ENCODE results near the gene ADAMTS2.

ADAMTS2 gene

GRCh38 chr5:179361037-179361603, 15.9 kb upstream of the ADAMTS2 start:
- Mint-ChIP-seq H3K27ac (no peak overlapping the region), H3K4me3 (no peak overlapping the region)

GRCh38 chr5:179357031-179357430, 11.8 kb upstream of the ADAMTS2 start:
- no peak overlapping the region for H3K4me3 Mint-ChIP-seq
- no peaks in the 10 kb centered on the region for H3K9me3 Mint-ChIP-seq
- no peaks in the 10 kb centered on the region for H3K27me3 Mint-ChIP-seq (ENCODE audit: low read depth)
- H3K4me1 Mint-ChIP-seq (ENCODE audit: low read depth), result no peaks in the 10 kb centered on the region
- H3K27ac Mint-ChIP-seq, result no peak overlapping the region
- no peaks in the 10 kb centered on the region for H3K36me3 Mint-ChIP-seq (ENCODE audit: low read depth)

More at GRCh38 chr5:179361037-179361603, 15.9 kb upstream of the ADAMTS2 start:
- no peaks in the 10 kb centered on the region for H3K36me3 Mint-ChIP-seq (ENCODE audit: low read depth)
- no peaks in the 10 kb centered on the region for H3K4me1 Mint-ChIP-seq (ENCODE audit: low read depth)
- no peaks in the 10 kb centered on the region for H3K27me3 Mint-ChIP-seq (ENCODE audit: low read depth)
- H3K9me3 Mint-ChIP-seq, result peaks cover 3% of the 10 kb centered on the region

DNA sequence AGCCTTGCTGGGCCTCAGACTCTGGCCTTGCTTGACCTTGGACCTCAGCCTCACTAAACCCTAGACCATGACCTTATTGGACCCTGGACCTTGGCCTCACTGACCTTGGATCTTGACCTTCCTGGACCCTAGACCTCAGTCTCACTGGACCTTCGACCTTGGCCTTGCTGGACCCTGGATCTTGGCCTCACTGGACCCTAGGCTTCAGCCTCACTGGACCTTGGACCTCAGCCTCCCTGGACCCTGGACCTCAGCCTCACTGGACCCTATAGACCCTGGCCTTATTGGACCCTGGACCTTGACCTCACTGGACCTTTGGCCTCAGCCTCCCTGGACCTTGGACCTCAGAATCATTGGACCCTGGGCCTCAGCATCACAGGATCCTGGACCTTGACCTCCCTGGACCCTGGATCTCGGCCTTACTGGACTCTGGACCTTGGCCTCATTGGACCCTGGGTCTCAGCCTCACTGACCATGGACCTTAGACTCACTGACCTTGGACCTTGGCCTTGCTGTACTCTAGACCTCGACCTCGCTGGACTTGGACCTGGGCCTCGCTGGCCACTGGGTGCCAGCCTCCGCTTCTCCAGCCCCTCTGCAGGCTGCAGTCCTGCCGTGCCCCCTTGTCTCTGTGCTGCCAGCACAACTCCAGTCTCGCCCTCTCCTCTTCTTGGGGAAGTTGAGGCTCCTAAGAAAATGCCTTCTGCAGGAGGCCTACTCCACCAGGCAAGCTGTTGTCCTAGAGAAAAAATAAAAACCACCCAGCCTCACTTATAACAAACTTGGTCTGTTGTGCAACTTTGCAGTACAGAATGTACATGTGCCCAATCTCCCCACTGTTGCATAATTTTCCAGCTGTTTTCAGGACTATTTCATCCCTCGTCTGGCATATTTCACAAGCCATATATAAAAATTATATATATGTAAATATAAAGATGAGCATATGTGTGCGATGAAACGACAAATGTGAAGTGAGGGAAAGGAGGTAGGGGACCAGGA, 11.0 kb upstream of the ADAMTS2 start:
- no peak overlapping the region for H3K27ac Mint-ChIP-seq
- no peak overlapping the region for H3K4me3 Mint-ChIP-seq
- no peaks in the 10 kb centered on the region for H3K4me1 Mint-ChIP-seq (ENCODE audit: low read depth)
- H3K9me3 Mint-ChIP-seq, result no peaks in the 10 kb centered on the region
- no peaks in the 10 kb centered on the region for H3K27me3 Mint-ChIP-seq (ENCODE audit: low read depth)
- no peaks in the 10 kb centered on the region for H3K36me3 Mint-ChIP-seq (ENCODE audit: low read depth)

GRCh38 chr5:179354305-179354882, 9.1 kb upstream of the ADAMTS2 start:
- Mint-ChIP-seq H3K9me3 (no peaks in the 10 kb centered on the region), H3K4me3 (no peak overlapping the region), H3K4me1 (ENCODE audit: low read depth) (no peaks in the 10 kb centered on the region), H3K27me3 (ENCODE audit: low read depth) (no peaks in the 10 kb centered on the region), H3K36me3 (ENCODE audit: low read depth) (no peaks in the 10 kb centered on the region), H3K27ac (no peak overlapping the region)

DNA sequence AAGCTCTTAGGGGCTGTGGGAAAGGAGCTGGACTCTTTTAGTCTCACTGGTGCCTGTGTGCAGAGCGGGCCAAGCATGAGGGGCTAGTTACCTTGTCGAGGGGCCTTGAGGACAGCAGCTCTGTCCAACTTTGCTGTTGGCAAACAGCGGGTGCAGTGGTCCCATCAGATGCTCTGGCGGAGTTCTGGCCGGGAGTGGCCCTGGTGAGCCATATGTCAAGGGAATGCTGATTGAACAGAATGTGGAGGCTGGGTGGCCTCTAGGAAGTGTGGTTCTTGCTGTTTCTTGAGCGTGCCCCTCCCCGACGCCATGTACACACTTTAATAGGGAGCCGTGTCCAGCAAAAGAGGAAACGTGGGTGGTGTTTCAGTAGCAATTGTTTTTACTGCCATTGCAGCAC, 3.6 kb upstream of the ADAMTS2 start:
- Mint-ChIP-seq H3K27ac (no peak overlapping the region), H3K36me3 (ENCODE audit: low read depth) (no peaks in the 10 kb centered on the region), H3K9me3 (no peaks in the 10 kb centered on the region), H3K4me1 (ENCODE audit: low read depth) (no peaks in the 10 kb centered on the region), H3K27me3 (ENCODE audit: low read depth) (peaks cover 29% of the 10 kb centered on the region), H3K4me3 (no peak overlapping the region)

GRCh38 chr5:179348011-179348530, 2.8 kb upstream of the ADAMTS2 start:
- H3K4me3 Mint-ChIP-seq, result no peak overlapping the region
- peaks cover 34% of the 10 kb centered on the region for H3K27me3 Mint-ChIP-seq (ENCODE audit: low read depth)
- no peaks in the 10 kb centered on the region for H3K4me1 Mint-ChIP-seq (ENCODE audit: low read depth)
- H3K36me3 Mint-ChIP-seq (ENCODE audit: low read depth), result no peaks in the 10 kb centered on the region
- no peaks in the 10 kb centered on the region for H3K9me3 Mint-ChIP-seq
- no peak overlapping the region for H3K27ac Mint-ChIP-seq

- Mint-ChIP-seq H3K27ac (no peak overlapping the region), H3K27me3 (ENCODE audit: low read depth) (peaks cover 39% of the 10 kb centered on the region), H3K4me3 (no peak overlapping the region), H3K4me1 (ENCODE audit: low read depth) (no peaks in the 10 kb centered on the region), H3K36me3 (ENCODE audit: low read depth) (no peaks in the 10 kb centered on the region), H3K9me3 (no peaks in the 10 kb centered on the region)
Measured at GRCh38 chr5:179347581-179347980, 2.3 kb upstream of the ADAMTS2 start.

- H3K27me3 Mint-ChIP-seq (ENCODE audit: low read depth), result peaks cover 46% of the 10 kb centered on the region
Measured at GRCh38 chr5:179346875-179347274, 1.6 kb upstream of the ADAMTS2 start.

DNA sequence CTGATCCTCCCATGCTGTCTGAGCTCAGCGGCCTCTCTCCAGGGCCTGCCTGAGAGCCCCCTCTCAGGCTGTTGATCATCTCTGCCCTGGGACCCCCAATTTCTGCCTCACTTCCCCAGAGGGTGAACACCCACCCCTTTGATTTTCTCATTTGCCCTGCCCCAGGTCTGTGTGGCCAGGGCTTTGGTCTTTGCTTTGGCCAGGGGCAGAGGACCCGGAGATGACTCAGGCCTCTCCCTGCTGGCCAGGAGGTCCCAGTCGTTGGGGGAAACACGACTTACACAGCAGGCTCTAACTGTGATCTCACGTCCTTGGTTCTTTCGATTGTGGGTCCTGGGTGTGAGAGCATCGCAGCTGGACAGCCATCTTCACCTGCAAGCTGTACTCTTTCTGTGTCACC, 1.1 kb upstream of the ADAMTS2 start:
- peaks cover 48% of the 10 kb centered on the region for H3K27me3 Mint-ChIP-seq (ENCODE audit: low read depth)
- no peak overlapping the region for H3K27ac Mint-ChIP-seq
- H3K4me1 Mint-ChIP-seq (ENCODE audit: low read depth), result no peaks in the 10 kb centered on the region
- no peaks in the 10 kb centered on the region for H3K9me3 Mint-ChIP-seq
- H3K36me3 Mint-ChIP-seq (ENCODE audit: low read depth), result no peaks in the 10 kb centered on the region
- no peak overlapping the region for H3K4me3 Mint-ChIP-seq

More at GRCh38 chr5:179346875-179347274, 1.6 kb upstream of the ADAMTS2 start:
- Mint-ChIP-seq H3K9me3 (no peaks in the 10 kb centered on the region), H3K36me3 (ENCODE audit: low read depth) (no peaks in the 10 kb centered on the region), H3K4me3 (no peak overlapping the region), H3K4me1 (ENCODE audit: low read depth) (no peaks in the 10 kb centered on the region), H3K27ac (no peak overlapping the region)

DNA sequence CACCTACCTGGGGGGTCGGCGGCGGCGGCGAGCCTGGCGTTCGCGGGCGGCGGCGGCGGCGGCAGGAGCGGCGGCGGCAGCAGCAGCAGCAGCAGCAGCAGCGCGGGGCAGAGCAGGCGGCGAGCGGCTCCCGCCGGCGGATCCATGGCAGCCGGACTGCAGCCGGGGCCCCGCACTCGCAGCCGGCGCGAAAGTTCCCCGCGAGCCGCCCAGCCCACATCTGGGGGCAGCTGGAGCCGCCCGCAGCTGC, 153 bp downstream of the ADAMTS2 start:
- Mint-ChIP-seq H3K27ac (no peak overlapping the region), H3K4me3 (no peak overlapping the region), H3K4me1 (ENCODE audit: low read depth) (no peaks in the 10 kb centered on the region), H3K27me3 (ENCODE audit: low read depth) (peaks cover 52% of the 10 kb centered on the region), H3K9me3 (no peaks in the 10 kb centered on the region), H3K36me3 (ENCODE audit: low read depth) (no peaks in the 10 kb centered on the region)

DNA sequence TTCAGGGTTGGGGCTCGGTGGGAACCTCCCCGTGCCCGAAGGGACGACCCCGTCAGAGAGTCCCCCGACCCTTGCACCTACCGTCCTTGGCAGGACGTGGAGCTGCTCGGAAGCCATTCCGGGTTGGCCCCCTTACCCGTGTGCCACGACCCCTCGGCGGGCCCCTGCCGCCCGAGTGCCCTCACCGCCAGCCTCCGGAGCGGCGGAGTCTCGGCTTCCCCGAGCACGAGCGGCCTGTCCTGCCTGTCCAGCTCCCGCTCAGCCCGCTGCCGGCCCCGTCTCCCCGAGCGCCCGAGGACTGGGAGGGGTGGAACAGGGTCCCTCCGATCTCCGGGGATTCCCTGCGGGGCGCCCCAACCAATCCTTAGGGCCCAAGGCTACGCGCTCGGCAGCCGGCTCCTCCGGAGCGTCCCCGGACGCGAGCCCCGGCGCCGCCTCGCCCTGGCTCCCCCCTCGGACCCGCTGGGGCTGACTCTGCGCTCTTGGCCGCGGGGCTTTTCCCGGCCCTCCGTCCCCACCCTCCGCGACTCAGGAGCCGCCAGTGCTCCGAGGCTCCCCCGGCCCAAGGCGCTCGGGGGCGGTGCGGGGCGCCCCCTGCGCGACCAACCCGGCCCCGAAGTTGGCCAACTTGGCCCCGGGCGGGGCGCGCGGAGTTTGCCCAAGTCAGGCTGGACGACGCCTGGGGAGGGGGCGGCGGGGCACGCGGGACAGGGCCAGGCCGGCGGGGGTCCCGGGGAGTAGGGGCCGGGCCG, 654 bp downstream of the ADAMTS2 start:
- Mint-ChIP-seq H3K27ac (no peak overlapping the region), H3K36me3 (ENCODE audit: low read depth) (no peaks in the 10 kb centered on the region), H3K9me3 (no peaks in the 10 kb centered on the region), H3K4me3 (no peak overlapping the region), H3K27me3 (ENCODE audit: low read depth) (peaks cover 52% of the 10 kb centered on the region), H3K4me1 (ENCODE audit: low read depth) (no peaks in the 10 kb centered on the region)

- Mint-ChIP-seq H3K36me3 (ENCODE audit: low read depth) (no peaks in the 10 kb centered on the region), H3K4me1 (ENCODE audit: low read depth) (no peaks in the 10 kb centered on the region), H3K4me3 (no peak overlapping the region), H3K27me3 (ENCODE audit: low read depth) (peaks cover 48% of the 10 kb centered on the region), H3K27ac (no peak overlapping the region), H3K9me3 (no peaks in the 10 kb centered on the region)
Measured at GRCh38 chr5:179343719-179344430, 1.4 kb downstream of the ADAMTS2 start.

- no peaks in the 10 kb centered on the region for H3K4me1 Mint-ChIP-seq (ENCODE audit: low read depth)
- H3K4me3 Mint-ChIP-seq, result no peak overlapping the region
- no peak overlapping the region for H3K27ac Mint-ChIP-seq
- H3K9me3 Mint-ChIP-seq, result no peaks in the 10 kb centered on the region
- peaks cover 47% of the 10 kb centered on the region for H3K27me3 Mint-ChIP-seq (ENCODE audit: low read depth)
- H3K36me3 Mint-ChIP-seq (ENCODE audit: low read depth), result no peaks in the 10 kb centered on the region
Measured at GRCh38 chr5:179343021-179343718, 2.1 kb downstream of the ADAMTS2 start.
